ENCODE data around the gene LGALS7.

- TF ChIP-seq POLR2AphosphoS5 (IDR thresholded peaks at IDR 0.05; ENCODE audit: low read depth, low read length) = no peak
- no peak for TF ChIP-seq POLR2A (IDR thresholded peaks at IDR 0.05; ENCODE audit: low read depth, low read length)
Measured at GRCh38 chr19:38741670-38742069, 31.6 kb downstream of the LGALS7 start.
